Thyroid gland (tissue), 4 donors: ENCODE results near the gene RTN4R. TPM values are rescaled to one million over a fixed set of nuclear protein-coding genes. Genes with fewer than 3 reads are reported as not detected.

Experiments
- DNase-seq, 2 donors: peaks; one replicate each; pipeline ENCODE4 v3.0.0-alpha.2; 2019
- H3K27ac ChIP-seq, 3 donors: fragments of 200-600 bp; sonication (generic); 1 replicate in 2 of 3; 2 replicates in 1 of 3; pipeline ENCODE4 v1.5.1; 2016 to 2019; ENCODE audit warnings: mild to moderate bottlenecking in 1 of 3, moderate library complexity in 1 of 3
- H3K27me3 ChIP-seq: fragments of 200-600 bp; sonication (generic); one replicate; pipeline ENCODE4 v1.5.1; 2019
- H3K36me3 ChIP-seq, 2 donors: fragments of 200-600 bp; sonication (generic); one replicate each; pipeline ENCODE4 v1.5.1; 2016 to 2019
- H3K4me1 ChIP-seq, 2 donors: fragments of 200-600 bp; sonication (generic); one replicate each; pipeline ENCODE4 v1.5.1; 2017 to 2019
- H3K4me3 ChIP-seq, 3 donors: fragments of 200-600 bp; sonication (generic); replicated peaks in 1 of 3; 1 replicate in 2 of 3; 2 replicates in 1 of 3; pipeline ENCODE4 v1.5.1; 2016; ENCODE audit warnings: mild to moderate bottlenecking in 1 of 3
- H3K9me3 ChIP-seq: fragments of 200-600 bp; sonication (generic); one replicate; pipeline ENCODE4 v1.5.1; 2017
- CTCF ChIP-seq, 6 experiments: fragments of 200-600 bp in 3 of 6; fragments of 450-650 bp in 3 of 6; sonication (generic) in 3 of 6; IDR thresholded peaks; one replicate each; pipeline ENCODE4 v1.5.1; 2016 to 2019; ENCODE audit warnings: antibody characterized with exemption in 6 of 6, mild to moderate bottlenecking in 2 of 6, inconsistent platforms in 1 of 6, moderate library complexity in 1 of 6
- POLR2A ChIP-seq, 2 donors: fragments of 450-650 bp; IDR thresholded peaks; one replicate each; pipeline ENCODE4 v1.6.1; 2017; ENCODE audit warnings: antibody characterized with exemption in 2 of 2, mild to moderate bottlenecking in 2 of 2, moderate library complexity in 1 of 2
- WGBS, 2 donors: methylation state at CpG; one replicate each; pipeline ENCODE4 v1.1.5; 2017; 5-methylcytosine and 5-hydroxymethylcytosine counted together
- intact Hi-C: fragments of 100-400 bp; cut with DNase I; formaldehyde crosslinking; loops from one replicate; pipeline ENCODE4 v1.15.1; 2023
- total RNA-seq, 4 donors: library from RNA; depleted of rRNA; stranded (reverse); fragments of >200 nt; gene quantifications; one replicate each; pipeline ENCODE4 v1.2.3, GENCODE V29; 2016

Gene RTN4R
- total RNA-seq, 4 donors from 2014 or later, result 4.0 to 8.6 (median 5.9) TPM

- Histone ChIP-seq H3K27me3 (no peaks in the 10 kb centered on the region), H3K9me3 (no peaks in the 10 kb centered on the region), H3K4me1 (peaks cover 8% of the 10 kb centered on the region in 2 donors), H3K36me3 (no peaks in the 10 kb centered on the region), H3K4me3 (no peak overlapping the region), H3K27ac (no peak overlapping the region)
- TF ChIP-seq POLR2A (IDR thresholded peaks at IDR 0.05) (no peak), CTCF (IDR thresholded peaks at IDR 0.05) (no peak)
- no peak for DNase-seq
- WGBS, 2 donors, result 83 to 90% methylated on average over 9 to 10 of the region's 10 CpGs
- intact Hi-C loops, result no loop called here
Measured at GRCh38 chr22:20198557-20199319, 69.4 kb downstream of the RTN4R start.

- no peaks in the 10 kb centered on the region for H3K9me3 ChIP-seq
- no peaks in the 10 kb centered on the region for H3K4me1 ChIP-seq
- DNase-seq, result no peak
- H3K4me3 ChIP-seq, result no peak overlapping the region
- TF ChIP-seq CTCF (IDR thresholded peaks at IDR 0.05), result no peak
- TF ChIP-seq POLR2A (IDR thresholded peaks at IDR 0.05), result no peak
- no peak overlapping the region for H3K27ac ChIP-seq
- WGBS, 2 donors, result 83 to 94% methylated on average over 14 to 18 of the region's 18 CpGs
- no peaks in the 10 kb centered on the region for H3K36me3 ChIP-seq
- intact Hi-C loops, result no loop called here
- H3K27me3 ChIP-seq, result no peaks in the 10 kb centered on the region
Measured at GRCh38 chr22:20197407-20198030, 70.6 kb downstream of the RTN4R start.

GRCh38 chr22:20196094-20196842 lies 71.8 kb downstream of the RTN4R start:
- intact Hi-C loops, result no loop called here

GRCh38 chr22:20194681-20195593 lies 73.2 kb downstream of the RTN4R start:
- H3K4me3 ChIP-seq, result no peak overlapping the region
- intact Hi-C loops, result no loop called here
- no peak overlapping the region for H3K27ac ChIP-seq
- H3K36me3 ChIP-seq, result no peaks in the 10 kb centered on the region
- no peaks in the 10 kb centered on the region for H3K27me3 ChIP-seq
- 76 to 77% methylated on average over 12 to 13 of the region's 15 CpGs for WGBS, 2 donors
- TF ChIP-seq POLR2A (IDR thresholded peaks at IDR 0.05), result no peak
- TF ChIP-seq CTCF (IDR thresholded peaks at IDR 0.05), result no peak
- no peak for DNase-seq
- no peaks in the 10 kb centered on the region for H3K4me1 ChIP-seq
- no peaks in the 10 kb centered on the region for H3K9me3 ChIP-seq

More at GRCh38 chr22:20196094-20196842, 71.8 kb downstream of the RTN4R start:
- H3K4me3 ChIP-seq, result no peak overlapping the region
- H3K9me3 ChIP-seq, result no peaks in the 10 kb centered on the region
- no peak for DNase-seq
- H3K27ac ChIP-seq, result no peak overlapping the region
- no peaks in the 10 kb centered on the region for H3K27me3 ChIP-seq
- WGBS, 2 donors, result 71 to 89% methylated on average over 11 to 12 of the region's 19 CpGs
- no peaks in the 10 kb centered on the region for H3K36me3 ChIP-seq
- no peaks in the 10 kb centered on the region for H3K4me1 ChIP-seq
- TF ChIP-seq POLR2A (IDR thresholded peaks at IDR 0.05) (no peak), CTCF (IDR thresholded peaks at IDR 0.05) (no peak)
